ES-I3 (cell line): ENCODE data around the gene KRT37.
"Not testable (repeated sequence)": the region's sequence is repeated elsewhere in the genome, so short reads cannot be mapped to it uniquely, and the experiment has no call there.

Experiments used
- H3K36me3 ChIP-seq: 2 replicates; pipeline ENCODE4 v1.6.1; 2013; ENCODE audit warnings: mild to moderate bottlenecking, low read length, control low read depth, moderate library complexity; ENCODE audit not compliant: insufficient read depth
- H3K4me1 ChIP-seq: 2 replicates; pipeline ENCODE4 v1.6.1; 2013; ENCODE audit warnings: mild to moderate bottlenecking, control low read depth, low read length; ENCODE audit not compliant: insufficient read depth
- H3K9ac ChIP-seq: 2 replicates; pipeline ENCODE4 v1.6.1; 2013; ENCODE audit warnings: low read depth, mild to moderate bottlenecking, low read length, moderate library complexity
- H3K9me3 ChIP-seq: 2 replicates; pipeline ENCODE4 v1.6.1; 2013; ENCODE audit warnings: mild to moderate bottlenecking, low read length, moderate library complexity; ENCODE audit not compliant: control insufficient read depth, insufficient read depth

The KRT37 gene

GRCh38 chr17:41422586-41422985, 1.8 kb downstream of the KRT37 start:
- H3K36me3 ChIP-seq, H3K4me1 ChIP-seq, H3K9ac ChIP-seq, H3K9me3 ChIP-seq: not testable (repeated sequence)

GRCh38 chr17:41421617-41422016, 2.8 kb downstream of the KRT37 start:
- H3K4me1 ChIP-seq = no peaks in the 10 kb centered on the region
- no peaks in the 10 kb centered on the region for H3K9me3 ChIP-seq
- no peak overlapping the region for H3K9ac ChIP-seq
- no peaks in the 10 kb centered on the region for H3K36me3 ChIP-seq

DNA sequence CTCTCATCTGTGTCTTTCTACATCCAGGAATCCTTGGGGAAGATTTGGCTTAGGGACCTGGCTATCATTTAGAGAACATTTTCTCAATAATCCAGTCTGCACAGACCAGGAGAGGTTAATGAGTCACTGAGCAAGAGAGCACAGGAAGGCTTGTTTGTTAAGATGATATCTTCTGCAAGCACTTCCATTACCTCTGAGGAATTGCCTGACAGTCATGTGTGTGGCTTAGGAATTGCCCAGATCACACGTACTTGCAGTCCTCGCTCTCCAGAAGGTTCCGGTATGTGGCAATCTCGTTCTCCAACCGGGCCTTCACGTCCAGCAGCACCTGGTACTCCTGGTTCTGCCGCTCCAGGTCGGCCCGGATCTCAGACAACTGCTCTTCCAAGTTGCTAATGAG, 3.3 kb downstream of the KRT37 start:
- Histone ChIP-seq H3K9ac (no peak overlapping the region), H3K4me1 (no peaks in the 10 kb centered on the region), H3K9me3 (no peaks in the 10 kb centered on the region), H3K36me3 (no peaks in the 10 kb centered on the region)

DNA sequence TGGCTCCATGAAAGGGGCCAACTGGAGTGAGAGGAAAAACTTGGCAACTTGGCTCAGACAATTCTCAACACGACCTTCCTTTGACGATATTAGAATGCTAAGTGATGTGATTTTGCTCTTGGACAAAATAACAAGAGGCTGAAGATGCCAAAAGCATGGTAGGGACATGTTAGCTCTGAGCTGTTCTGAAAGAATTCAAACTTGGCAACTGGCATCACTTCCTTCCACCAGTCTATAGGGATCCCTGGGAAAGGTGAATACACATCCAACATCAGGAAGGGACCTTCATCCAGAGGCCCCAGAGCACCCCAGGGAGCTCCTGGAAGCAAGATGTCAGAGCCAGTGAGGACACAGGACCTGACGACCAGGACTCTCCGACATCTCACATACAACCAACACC, 4.3 kb downstream of the KRT37 start:
- no peaks in the 10 kb centered on the region for H3K36me3 ChIP-seq
- H3K4me1 ChIP-seq = no peaks in the 10 kb centered on the region
- no peak overlapping the region for H3K9ac ChIP-seq
- no peaks in the 10 kb centered on the region for H3K9me3 ChIP-seq

DNA sequence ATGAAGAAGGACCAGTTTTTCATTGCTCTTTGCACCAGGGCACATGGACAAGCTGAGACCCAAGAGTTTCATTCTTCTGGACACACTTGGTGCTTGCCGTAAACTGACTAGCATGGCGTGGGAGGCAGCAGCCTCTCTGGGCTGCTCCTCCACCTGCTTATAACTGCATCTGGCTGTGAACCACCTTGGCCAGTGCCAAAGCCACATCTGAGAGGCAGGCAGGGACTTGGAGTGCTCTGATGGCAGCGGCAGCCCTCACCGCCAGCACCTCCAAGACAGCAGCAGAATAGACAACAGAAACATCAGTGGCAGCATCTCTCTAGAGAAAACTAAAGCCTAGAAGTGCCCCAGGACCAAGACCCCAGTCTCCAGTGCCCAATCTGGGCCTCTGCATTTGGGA, 4.7 kb downstream of the KRT37 start:
- H3K4me1 ChIP-seq = no peaks in the 10 kb centered on the region
- no peak overlapping the region for H3K9ac ChIP-seq

DNA sequence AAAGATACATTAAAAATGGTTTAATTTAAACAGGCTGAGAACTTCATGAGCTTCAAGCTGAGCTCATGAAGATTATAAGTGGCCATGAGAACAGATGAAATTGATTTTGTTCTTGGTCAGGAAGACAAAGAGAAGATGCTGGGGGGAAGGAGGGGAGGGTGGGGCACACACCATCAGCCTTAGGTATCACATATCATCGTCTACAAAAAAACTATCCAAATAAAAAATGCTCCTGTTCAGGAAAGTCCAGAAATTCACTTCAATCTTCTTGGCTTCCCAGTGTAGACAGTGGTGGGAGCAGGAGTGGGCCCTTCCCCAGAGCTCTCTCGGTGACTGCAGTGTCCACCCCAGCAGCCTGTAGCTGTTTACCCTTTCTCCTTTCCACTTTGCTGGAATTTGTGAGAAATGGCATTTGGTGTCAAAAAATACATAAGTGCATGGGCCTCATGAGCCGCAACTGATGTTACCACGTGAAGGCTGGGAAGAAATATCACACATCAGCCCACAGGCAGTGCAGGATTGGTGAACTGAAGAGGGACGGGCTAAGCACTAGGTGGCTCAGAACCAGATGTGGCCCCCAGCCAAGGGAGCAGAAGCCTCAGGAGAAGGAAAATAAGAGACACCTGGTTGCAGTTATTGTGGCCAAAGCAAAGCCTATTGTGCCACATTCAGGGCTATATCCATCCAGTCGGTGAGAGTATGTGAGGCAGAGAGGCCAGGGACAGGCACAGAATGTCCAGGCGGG, 6.1 kb downstream of the KRT37 start:
- peaks cover 5% of the 10 kb centered on the region for H3K4me1 ChIP-seq
- no peaks in the 10 kb centered on the region for H3K36me3 ChIP-seq
- H3K9me3 ChIP-seq = no peaks in the 10 kb centered on the region
- H3K9ac ChIP-seq = no peak overlapping the region

More for the DNA sequence above, 4.7 kb downstream of the KRT37 start:
- no peaks in the 10 kb centered on the region for H3K36me3 ChIP-seq
- H3K9me3 ChIP-seq = no peaks in the 10 kb centered on the region

GRCh38 chr17:41417576-41418015, 6.8 kb downstream of the KRT37 start:
- Histone ChIP-seq H3K9me3 (no peaks in the 10 kb centered on the region), H3K36me3 (no peaks in the 10 kb centered on the region), H3K9ac (no peak overlapping the region), H3K4me1 (peaks cover 10% of the 10 kb centered on the region)

- peaks cover 10% of the 10 kb centered on the region for H3K4me1 ChIP-seq
- H3K9me3 ChIP-seq = no peaks in the 10 kb centered on the region
- H3K36me3 ChIP-seq = no peaks in the 10 kb centered on the region
- H3K9ac ChIP-seq = no peak overlapping the region
Measured at GRCh38 chr17:41417127-41417526, 7.3 kb downstream of the KRT37 start.

GRCh38 chr17:41416479-41416878, 7.9 kb downstream of the KRT37 start:
- Histone ChIP-seq H3K4me1 (peaks cover 10% of the 10 kb centered on the region), H3K9me3 (no peaks in the 10 kb centered on the region), H3K36me3 (no peaks in the 10 kb centered on the region), H3K9ac (no peak overlapping the region)

DNA sequence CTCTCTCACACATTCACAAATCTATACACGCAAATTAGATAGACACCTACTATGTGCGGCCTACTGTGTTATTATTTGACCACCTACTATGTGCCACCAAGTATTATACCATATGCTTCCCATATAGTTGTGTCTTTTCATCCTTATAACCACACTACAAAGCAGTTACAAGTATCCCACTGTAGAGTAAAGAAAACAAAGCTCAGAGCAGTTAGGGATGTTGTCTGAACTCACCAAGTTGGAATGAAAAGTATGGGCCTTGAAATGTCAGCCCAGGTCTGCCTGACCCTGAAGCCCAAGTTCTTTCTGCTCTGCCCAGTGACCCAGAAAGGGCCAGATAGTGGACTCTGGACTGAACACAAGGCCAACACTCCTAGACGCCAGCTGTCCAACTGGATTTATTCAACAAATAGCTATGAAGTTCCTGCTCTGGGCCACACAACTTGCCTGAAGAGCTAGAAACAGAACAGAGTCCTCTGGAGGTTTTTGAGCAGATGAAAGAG, 8.5 kb downstream of the KRT37 start:
- Histone ChIP-seq H3K9me3 (no peaks in the 10 kb centered on the region), H3K36me3 (no peaks in the 10 kb centered on the region), H3K4me1 (peaks cover 10% of the 10 kb centered on the region), H3K9ac (no peak overlapping the region)

GRCh38 chr17:41415411-41415810, 9.0 kb downstream of the KRT37 start:
- Histone ChIP-seq H3K4me1 (peaks cover 10% of the 10 kb centered on the region), H3K36me3 (no peaks in the 10 kb centered on the region), H3K9ac (no peak overlapping the region), H3K9me3 (no peaks in the 10 kb centered on the region)

GRCh38 chr17:41413982-41414381, 10.4 kb downstream of the KRT37 start:
- no peaks in the 10 kb centered on the region for H3K36me3 ChIP-seq
- H3K4me1 ChIP-seq = peaks cover 10% of the 10 kb centered on the region
- no peak overlapping the region for H3K9ac ChIP-seq
- no peaks in the 10 kb centered on the region for H3K9me3 ChIP-seq

DNA sequence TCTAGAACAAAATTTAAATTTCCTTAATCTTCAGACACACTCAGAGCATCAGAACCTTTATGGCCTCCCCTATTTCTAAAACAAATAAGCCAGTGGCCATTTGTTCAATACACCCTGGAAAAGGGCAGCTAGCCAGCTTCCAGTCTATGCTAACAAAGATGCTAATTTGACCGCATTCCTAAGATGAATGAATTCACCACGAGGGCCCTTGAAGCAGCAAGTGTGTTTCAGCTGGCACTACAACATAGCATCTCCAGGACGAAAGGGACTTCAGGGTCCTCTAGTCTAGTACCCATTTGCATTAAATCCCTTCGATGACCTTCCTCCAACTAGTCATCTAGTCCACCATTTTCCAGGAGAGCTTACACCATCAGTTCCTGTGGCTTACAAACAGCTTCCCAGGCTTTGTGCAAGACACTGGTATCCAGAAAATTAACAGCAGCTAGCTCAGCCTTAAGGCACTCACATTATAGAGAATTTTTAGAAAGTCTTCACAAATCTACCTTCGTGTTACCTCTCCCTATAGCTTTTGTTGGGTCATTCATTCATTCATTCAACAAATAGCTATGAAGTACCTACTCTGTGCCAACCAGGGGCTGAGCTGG, 10.9 kb downstream of the KRT37 start:
- H3K4me1 ChIP-seq = peaks cover 10% of the 10 kb centered on the region
- H3K9me3 ChIP-seq = no peaks in the 10 kb centered on the region
- no peak overlapping the region for H3K9ac ChIP-seq
- H3K36me3 ChIP-seq = no peaks in the 10 kb centered on the region

GRCh38 chr17:41411072-41411840, 13.1 kb downstream of the KRT37 start:
- Histone ChIP-seq H3K9ac (no peak overlapping the region), H3K9me3 (no peaks in the 10 kb centered on the region), H3K4me1 (peaks cover 10% of the 10 kb centered on the region), H3K36me3 (no peaks in the 10 kb centered on the region)
